GM21576 (cell line): ENCODE data around the gene PRLR.
"Not testable (repeated sequence)": the region's sequence is repeated elsewhere in the genome, so short reads cannot be mapped to it uniquely, and the experiment has no call there.

Experiments used
- ATAC-seq: cut with Tn5 transposase; IDR thresholded peaks from one replicate; pipeline ENCODE4 v1.9.1; 2021; ENCODE audit warnings: mild to moderate bottlenecking, moderate library complexity; ENCODE audit not compliant: unreplicated experiment

PRLR gene

GRCh38 chr5:35198686-35199085 lies 31.6 kb downstream of the PRLR start:
- no peak for ATAC-seq

GRCh38 chr5:35198075-35198474 lies 32.2 kb downstream of the PRLR start:
- no peak for ATAC-seq

- ATAC-seq, result no peak
Measured at GRCh38 chr5:35197351-35197750, 32.9 kb downstream of the PRLR start.

GRCh38 chr5:35195472-35195852 lies 34.8 kb downstream of the PRLR start:
- ATAC-seq, result no peak

GRCh38 chr5:35194635-35195471 lies 35.4 kb downstream of the PRLR start:
- peak; percentile 95 for ATAC-seq

GRCh38 chr5:35192506-35192905 lies 37.8 kb downstream of the PRLR start:
- no peak for ATAC-seq

GRCh38 chr5:35189801-35190200 lies 40.5 kb downstream of the PRLR start:
- not testable (repeated sequence) for ATAC-seq

GRCh38 chr5:35188031-35188457 lies 42.2 kb downstream of the PRLR start:
- no peak for ATAC-seq

- not testable (repeated sequence) for ATAC-seq
Measured at GRCh38 chr5:35187621-35188020, 42.7 kb downstream of the PRLR start.

GRCh38 chr5:35186749-35187148 lies 43.5 kb downstream of the PRLR start:
- no peak for ATAC-seq

GRCh38 chr5:35185518-35185917 lies 44.8 kb downstream of the PRLR start:
- ATAC-seq, result no peak

GRCh38 chr5:35183556-35183955 lies 46.7 kb downstream of the PRLR start:
- ATAC-seq, result no peak

GRCh38 chr5:35182910-35183535 lies 47.3 kb downstream of the PRLR start:
- ATAC-seq, result peak; percentile 84

- no peak for ATAC-seq
Measured at GRCh38 chr5:35182486-35182885, 47.8 kb downstream of the PRLR start.

- no peak for ATAC-seq
Measured at GRCh38 chr5:35180046-35180445, 50.2 kb downstream of the PRLR start.

- no peak for ATAC-seq
Measured at GRCh38 chr5:35177783-35178182, 52.5 kb downstream of the PRLR start.

- no peak for ATAC-seq
Measured at GRCh38 chr5:35172533-35172932, 57.8 kb downstream of the PRLR start.

- no peak for ATAC-seq
Measured at GRCh38 chr5:35171991-35172390, 58.3 kb downstream of the PRLR start.

GRCh38 chr5:35171078-35171477 lies 59.2 kb downstream of the PRLR start:
- no peak for ATAC-seq

GRCh38 chr5:35166043-35166442 lies 64.2 kb downstream of the PRLR start:
- no peak for ATAC-seq

GRCh38 chr5:35164860-35165542 lies 65.3 kb downstream of the PRLR start:
- no peak for ATAC-seq

- ATAC-seq, result no peak
Measured at GRCh38 chr5:35163710-35164033, 66.6 kb downstream of the PRLR start.
